H4 (cell line): ENCODE data around the gene PSEN1. TPM values are rescaled to one million over a fixed set of nuclear protein-coding genes. Genes with fewer than 3 reads are reported as not detected.
"Not testable (repeated sequence)": the region's sequence is repeated elsewhere in the genome, so short reads cannot be mapped to it uniquely, and the experiment has no call there.

Source experiments
- DNase-seq: peaks from one replicate; pipeline ENCODE4 v3.0.0-alpha.2; 2015; ENCODE audit warnings: low spot score
- total RNA-seq: library from RNA; depleted of rRNA; stranded (reverse); fragments of >200 nt; shearing (Covaris generic); gene quantifications from 2 replicates; pipeline ENCODE4 v1.2.3, GENCODE V29; 2014

PSEN1 gene
- total RNA-seq, 1 experiment from 2014 or later = 26.3 TPM

- DNase-seq = no peak
Observed at GRCh38 chr14:73166399-73166798, 30.1 kb downstream of the PSEN1 start.

- DNase-seq = no peak
Observed at GRCh38 chr14:73167727-73168126, 31.4 kb downstream of the PSEN1 start.

DNA sequence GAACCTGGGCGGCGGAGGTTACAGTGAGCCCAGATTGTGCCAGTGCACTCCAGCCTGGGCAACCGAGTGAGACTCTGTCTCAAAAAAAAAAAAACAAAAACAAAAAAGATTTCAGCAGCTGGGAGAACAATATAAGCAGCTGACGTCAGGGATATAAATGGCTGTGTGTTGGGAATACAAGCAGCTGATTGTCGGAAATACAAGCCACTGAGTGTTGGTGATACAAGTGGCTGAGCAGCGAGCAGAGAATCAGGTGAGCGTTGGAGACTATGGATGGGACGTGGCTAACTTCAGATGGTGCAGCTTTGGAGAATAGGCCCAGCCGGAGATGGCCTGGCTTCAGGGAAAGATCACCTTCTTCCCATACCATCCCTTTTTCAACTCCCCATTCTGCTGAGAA, 32.0 kb downstream of the PSEN1 start:
- DNase-seq = no peak

- no peak for DNase-seq
Observed at GRCh38 chr14:73168691-73169090, 32.4 kb downstream of the PSEN1 start.

DNA sequence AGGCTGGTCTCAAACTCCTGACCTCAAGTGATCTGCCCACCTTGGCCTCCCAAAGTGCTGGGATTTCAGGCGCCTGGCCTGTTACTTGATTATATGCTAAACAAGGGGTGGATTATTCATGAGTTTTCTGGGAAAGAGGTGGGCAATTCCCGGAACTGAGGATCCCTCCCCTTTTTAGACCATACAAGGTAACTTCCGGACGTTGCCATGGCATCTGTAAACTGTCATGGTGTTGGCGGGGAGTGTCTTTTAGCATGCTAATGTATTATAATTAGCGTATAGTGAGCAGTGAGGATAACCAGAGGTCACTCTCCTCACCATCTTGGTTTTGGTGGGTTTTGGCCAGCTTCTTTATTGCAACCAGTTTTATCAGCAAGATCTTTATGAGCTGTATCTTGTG, 33.5 kb downstream of the PSEN1 start:
- DNase-seq = not testable (repeated sequence)

GRCh38 chr14:73170686-73171085, 34.4 kb downstream of the PSEN1 start:
- no peak for DNase-seq

DNA sequence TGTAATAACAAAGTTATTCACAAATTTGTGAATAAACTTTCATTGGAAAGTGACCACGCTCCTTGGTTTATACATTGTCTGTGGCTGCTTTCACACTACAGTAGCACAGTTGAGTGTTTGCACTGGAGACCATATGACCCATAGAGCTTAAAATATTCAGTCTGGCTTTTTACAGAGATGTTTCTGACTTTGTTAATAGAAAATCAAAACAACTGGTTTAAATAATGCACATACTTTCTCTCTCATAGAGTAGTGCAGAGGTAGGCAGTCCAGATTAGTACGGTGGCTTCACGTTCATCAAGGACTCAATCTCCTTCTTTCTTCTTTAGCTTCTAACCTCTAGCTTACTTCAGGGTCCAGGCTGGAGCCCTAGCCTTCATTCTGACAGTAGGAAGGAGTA, 36.2 kb downstream of the PSEN1 start:
- DNase-seq = no peak

- DNase-seq = peak; percentile 28
Observed at GRCh38 chr14:73173092-73173735, 36.9 kb downstream of the PSEN1 start.

- DNase-seq = no peak
Observed at GRCh38 chr14:73176685-73177084, 40.4 kb downstream of the PSEN1 start.

GRCh38 chr14:73180385-73180805, 44.1 kb downstream of the PSEN1 start:
- DNase-seq = peak; percentile 38

DNA sequence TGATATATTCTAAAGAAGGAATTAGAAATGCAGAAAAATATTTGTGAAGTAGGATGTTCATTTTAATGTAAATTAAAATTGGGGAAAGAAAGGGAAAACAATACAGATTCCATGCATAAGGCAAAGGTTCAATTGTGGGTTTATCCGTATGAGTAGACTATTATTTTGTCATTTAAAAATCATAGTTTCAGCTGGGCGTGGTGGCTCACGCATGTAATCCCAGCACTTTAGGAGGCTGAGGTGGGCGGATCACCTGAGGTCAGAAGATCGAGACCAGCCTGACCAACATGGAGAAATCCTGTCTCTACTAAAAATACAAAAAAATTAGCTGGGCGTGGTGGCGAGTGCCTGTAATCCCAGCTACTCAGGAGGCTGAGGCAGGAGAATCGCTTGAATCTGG, 44.7 kb downstream of the PSEN1 start:
- DNase-seq = not testable (repeated sequence)

DNA sequence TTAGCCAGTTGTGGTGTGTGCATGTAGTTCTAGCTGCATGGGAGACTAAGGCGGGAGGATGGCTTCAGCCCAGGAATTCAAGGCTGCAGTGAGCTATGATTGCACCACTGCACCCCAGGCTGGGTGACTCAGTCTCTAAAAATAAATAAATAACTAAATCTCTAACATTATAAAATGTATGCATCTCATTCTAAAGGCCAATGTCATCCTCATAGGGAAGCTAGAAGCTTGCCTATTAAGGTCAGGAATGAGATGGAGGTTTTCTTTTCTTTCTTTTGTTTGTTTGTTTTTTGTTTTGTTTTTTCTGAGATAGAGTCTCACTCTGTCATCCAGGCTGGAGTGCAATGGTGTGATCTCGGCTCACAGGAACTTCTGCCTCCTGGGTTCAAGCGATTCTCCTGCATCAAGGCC, 52.2 kb downstream of the PSEN1 start:
- DNase-seq = peak; percentile 24

DNA sequence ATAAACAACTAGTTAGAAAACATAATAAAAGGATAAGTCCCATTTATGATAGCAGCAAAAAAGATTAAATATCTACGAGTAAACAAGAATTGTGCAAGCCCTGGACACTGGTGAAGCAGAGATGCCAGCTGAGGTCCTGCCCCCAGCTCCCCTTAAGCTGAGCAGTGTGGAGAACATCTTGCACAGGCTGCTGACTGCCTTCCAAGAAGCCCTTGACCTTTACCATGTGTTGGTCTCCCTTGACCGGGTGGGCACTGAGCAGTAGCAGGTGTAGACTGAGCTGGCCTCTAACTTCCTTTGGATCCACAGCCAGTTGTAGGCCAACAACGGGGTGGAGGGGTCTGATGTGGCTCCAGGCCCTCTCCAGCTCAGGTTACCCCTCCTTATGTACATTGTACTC, 53.3 kb downstream of the PSEN1 start:
- DNase-seq = no peak

- DNase-seq = no peak
Observed at GRCh38 chr14:73191441-73191840, 55.1 kb downstream of the PSEN1 start.

DNA sequence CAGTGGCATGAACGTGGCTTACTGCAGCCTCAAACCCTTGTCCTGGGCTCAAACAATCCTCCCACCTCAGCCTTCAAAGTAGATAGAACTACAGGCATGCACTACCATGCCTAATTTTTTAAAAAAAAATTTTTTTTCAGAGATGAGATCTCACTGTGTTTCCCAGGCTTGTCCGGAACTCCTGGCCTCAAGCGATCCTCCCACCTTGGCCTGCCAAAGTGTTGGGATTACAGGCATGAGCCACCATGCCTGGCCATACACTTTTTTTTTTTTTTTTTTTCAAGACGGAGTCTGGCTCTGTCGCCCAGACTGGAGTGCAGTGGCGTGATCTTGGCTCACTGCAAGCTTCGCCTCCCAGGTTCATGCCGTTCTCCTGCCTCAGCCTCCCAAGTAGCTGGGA, 58.0 kb downstream of the PSEN1 start:
- not testable (repeated sequence) for DNase-seq

GRCh38 chr14:73198253-73198652, 61.9 kb downstream of the PSEN1 start:
- no peak for DNase-seq

DNA sequence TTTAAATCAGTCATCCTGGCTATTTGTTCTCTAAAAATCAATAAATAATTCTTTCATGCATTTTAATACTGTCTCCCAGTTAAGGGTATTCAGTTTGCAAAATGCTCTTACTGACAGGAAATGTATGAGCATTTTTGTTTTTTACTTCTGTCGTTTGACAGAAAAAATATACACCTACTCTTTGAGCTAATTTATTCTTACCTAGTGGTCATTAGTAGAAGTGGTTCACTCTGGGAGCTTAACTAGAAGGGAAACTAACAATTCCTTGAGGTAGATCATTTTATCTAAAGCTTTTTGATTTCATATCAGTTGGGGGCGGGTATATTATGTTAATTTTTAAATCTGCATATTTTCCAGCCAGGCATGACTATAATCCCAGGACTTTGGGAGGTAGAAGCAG, 67.2 kb downstream of the PSEN1 start:
- DNase-seq = no peak

- DNase-seq = no peak
Observed at GRCh38 chr14:73207615-73208014, 71.3 kb downstream of the PSEN1 start.

DNA sequence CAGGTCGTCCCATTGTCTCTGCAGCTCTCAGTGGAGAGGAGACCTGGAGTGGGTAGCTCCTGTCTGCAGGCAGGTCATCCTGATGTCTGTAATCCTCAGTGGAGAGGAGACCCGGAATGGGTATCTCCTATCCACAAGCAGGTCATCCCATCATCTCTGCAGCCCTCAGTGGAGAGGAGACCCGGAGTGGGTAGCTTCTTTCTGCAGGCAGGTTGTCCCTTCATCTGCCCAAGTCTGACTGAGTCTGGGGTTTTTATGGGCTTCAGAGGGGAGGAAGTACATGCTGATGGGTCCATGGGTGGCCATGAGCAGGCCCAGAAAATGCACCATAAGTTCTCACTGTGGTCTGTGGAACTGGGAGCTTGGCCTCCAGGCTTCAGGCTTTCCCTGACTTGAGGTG, 72.1 kb downstream of the PSEN1 start:
- DNase-seq = no peak

DNA sequence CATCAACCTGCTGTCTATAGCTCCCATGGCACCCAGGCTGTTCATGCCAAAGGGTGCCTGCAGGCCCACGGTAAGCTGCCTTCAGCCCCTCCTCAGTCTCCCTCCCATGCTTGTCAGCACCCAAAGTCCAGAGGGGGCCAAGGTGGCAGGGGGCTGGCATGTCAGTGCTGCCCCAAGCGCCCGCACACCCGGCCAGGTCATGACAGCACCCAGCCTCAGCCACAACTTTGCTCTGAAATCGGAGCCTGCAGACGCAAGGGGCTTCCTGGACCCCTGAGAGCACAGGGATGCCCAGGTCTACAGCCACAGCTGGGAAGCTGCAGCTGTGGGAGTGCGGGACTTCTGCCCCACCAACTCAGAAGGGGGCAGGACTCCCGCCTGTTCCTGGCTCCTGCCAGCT, 72.5 kb downstream of the PSEN1 start:
- DNase-seq = no peak

DNA sequence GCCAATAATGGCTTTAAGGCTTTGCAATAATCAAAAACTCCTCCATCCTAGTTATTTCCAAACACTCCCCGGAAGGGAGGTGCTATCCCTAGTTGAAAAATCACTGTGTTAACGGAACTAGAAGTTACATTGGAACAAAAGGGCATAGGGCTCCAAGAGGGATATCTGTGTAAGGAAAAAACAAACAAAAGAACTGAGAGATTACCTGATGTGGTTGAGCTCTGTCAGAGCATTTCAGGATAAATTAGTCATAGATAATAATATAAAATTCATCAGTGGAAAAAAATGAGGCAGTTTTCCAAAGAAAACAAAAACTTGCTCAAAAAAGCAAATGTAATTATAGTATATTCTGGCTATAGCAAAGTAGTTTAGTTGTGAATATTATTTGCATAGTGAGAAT, 73.6 kb downstream of the PSEN1 start:
- no peak for DNase-seq

- DNase-seq = no peak
Observed at GRCh38 chr14:73211251-73212040, 75.1 kb downstream of the PSEN1 start.

- no peak for DNase-seq
Observed at GRCh38 chr14:73216030-73216429, 79.7 kb downstream of the PSEN1 start.
